SU-DHL-6 (cell line): ENCODE results near the gene SUGP1.

Experiments
- EZH2phosphoT487 ChIP-seq: fragments of 200-600 bp; sonication (generic), shearing (Covaris generic); conservative IDR thresholded peaks from 2 replicates; pipeline ENCODE4 v1.6.1; 2018; ENCODE audit warnings: mild to moderate bottlenecking, antibody characterized with exemption, low read length, moderate library complexity, mixed read lengths
- TF ChIP-seq, protein P1 (sequence below): fragments of 200-600 bp; sonication (generic); IDR thresholded peaks from one replicate; pipeline ENCODE4 v1.5.1; 2017; ENCODE audit warnings: antibody characterized with exemption, mild to moderate bottlenecking, low read length, moderate library complexity; ENCODE audit not compliant: insufficient read depth, poor library complexity, severe bottlenecking

DNA sequence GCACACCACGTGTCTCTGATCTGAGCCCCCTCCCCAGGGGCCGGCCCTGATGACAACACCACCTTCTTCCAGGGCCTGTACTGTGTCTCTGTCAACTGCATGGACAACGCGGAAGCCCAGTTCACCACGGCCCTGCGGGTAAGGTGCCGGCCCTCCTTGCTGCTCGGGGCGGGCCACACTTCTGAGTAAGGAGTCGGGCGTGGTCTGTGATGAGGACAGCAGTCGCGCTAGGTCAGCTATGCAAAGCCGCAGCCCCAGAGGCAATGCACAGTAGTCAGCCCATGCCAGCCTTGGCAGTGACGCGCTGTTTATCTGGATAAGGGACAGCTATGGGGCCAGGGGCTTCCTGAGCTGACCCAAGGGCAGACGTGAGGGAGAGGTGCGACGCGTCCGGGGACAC, 24.9 kb upstream of the SUGP1 start:
- TF ChIP-seq, protein P1, sequence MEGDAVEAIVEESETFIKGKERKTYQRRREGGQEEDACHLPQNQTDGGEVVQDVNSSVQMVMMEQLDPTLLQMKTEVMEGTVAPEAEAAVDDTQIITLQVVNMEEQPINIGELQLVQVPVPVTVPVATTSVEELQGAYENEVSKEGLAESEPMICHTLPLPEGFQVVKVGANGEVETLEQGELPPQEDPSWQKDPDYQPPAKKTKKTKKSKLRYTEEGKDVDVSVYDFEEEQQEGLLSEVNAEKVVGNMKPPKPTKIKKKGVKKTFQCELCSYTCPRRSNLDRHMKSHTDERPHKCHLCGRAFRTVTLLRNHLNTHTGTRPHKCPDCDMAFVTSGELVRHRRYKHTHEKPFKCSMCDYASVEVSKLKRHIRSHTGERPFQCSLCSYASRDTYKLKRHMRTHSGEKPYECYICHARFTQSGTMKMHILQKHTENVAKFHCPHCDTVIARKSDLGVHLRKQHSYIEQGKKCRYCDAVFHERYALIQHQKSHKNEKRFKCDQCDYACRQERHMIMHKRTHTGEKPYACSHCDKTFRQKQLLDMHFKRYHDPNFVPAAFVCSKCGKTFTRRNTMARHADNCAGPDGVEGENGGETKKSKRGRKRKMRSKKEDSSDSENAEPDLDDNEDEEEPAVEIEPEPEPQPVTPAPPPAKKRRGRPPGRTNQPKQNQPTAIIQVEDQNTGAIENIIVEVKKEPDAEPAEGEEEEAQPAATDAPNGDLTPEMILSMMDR: no peak
- no peak for TF ChIP-seq EZH2phosphoT487
